Pons (tissue), 1 donor: ENCODE measurements around the gene NOS1AP.
"Not testable (repeated sequence)": the region's sequence is repeated elsewhere in the genome, so short reads cannot be mapped to it uniquely, and the experiment has no call there.

Experiments
- DNase-seq: peaks from one replicate; pipeline ENCODE4 v3.0.0-alpha.2; 2016; ENCODE audit warnings: low spot score

Gene NOS1AP

DNA sequence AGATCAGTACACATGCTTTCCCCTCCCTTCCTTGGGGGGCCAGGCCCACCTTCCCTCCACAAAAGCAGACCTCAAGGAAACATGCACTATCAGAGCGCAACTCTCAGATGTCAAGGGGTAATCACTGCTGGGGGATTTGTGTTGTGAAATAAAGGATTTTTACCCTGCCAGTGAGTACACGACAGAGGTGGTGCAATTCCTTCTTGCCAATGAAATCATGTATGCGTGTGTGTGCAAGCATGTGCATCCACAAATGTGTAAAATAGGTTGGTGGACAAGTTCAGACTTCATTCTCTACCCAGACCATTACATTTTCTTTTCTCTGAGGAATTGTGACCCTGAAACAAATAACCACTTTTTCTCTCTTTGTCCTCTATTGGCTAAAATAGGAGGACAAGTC, 9.8 kb upstream of the NOS1AP start:
- DNase-seq, result no peak

DNA sequence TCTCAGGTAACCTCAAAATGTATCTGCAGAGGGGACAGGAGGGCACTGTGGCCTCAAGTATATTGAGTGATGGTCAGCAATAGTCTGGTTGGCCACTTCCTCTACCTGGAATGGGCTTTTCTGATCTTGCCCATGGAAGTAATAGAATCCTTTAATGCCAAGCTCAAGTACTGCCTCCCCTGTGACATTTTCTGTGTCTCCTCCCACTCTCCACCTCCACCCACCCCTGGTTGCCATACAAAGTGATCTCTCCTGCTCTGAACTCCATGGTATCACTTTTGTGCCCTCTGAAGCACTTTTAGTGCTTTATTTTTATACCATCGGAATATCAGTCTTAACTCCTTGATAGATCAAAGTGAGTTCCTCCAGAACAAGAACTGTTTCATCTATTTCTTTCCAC, 9.2 kb upstream of the NOS1AP start:
- DNase-seq, result no peak

DNA sequence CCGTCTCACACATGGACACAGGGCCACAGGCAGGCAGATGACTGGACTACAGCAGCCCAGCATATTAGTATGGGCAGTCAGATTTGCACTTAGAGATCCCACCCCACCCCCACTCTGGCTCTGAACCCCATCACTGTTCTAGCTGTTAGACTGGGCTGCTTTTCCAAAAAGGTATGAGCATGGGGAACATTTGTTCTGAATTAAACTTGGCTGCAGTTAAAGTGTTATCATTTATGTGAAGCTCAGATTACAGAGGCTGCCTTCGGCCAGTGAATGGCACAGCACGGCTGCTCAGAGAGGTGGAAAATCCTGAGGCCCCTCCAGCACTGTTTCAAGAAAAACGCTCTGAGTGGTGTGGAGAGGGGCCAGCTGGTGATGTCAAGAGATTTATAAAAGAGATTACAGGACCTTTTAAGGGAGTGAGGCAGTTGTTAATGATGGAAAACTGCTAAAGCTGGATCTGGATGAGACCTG, 6.9 kb upstream of the NOS1AP start:
- no peak for DNase-seq

DNA sequence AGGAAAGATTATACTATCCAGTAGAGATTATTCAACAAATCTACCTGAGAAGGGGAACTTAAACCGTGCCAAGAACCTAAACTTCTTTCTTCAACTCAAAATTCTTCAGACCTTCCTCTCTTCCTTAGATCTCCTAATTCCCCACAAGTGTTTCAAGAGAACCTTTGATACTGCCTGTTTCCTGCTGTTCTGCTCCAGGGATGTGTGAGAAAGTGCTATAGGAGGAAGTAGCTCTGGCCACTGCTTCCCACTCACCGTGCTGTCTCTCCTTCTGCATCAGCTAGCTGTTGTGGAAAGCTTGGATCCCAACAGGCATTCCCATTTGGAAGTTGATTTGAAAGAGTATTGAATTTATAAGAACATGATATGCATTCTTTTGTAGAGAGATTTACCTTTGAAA, 4.5 kb upstream of the NOS1AP start:
- no peak for DNase-seq

DNA sequence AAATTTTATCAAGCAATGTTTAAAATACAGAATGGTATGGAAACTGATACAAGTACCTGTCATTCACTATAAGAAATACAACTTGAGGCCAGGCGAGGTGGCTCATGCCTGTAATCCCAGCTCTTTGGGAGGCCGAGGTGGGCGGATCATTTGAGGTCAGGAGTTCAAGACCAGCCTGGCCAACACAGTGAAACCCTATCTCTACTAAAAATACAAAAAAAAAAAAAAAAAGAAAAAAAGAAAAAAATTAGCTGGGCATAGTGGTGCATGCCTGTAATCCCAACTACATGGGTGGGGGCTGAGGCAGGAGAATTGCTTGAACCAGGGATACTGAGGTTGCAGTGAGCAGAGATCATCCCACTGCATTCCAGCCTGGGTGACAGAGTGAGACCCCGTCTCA, 2.7 kb upstream of the NOS1AP start:
- DNase-seq, result not testable (repeated sequence)

DNA sequence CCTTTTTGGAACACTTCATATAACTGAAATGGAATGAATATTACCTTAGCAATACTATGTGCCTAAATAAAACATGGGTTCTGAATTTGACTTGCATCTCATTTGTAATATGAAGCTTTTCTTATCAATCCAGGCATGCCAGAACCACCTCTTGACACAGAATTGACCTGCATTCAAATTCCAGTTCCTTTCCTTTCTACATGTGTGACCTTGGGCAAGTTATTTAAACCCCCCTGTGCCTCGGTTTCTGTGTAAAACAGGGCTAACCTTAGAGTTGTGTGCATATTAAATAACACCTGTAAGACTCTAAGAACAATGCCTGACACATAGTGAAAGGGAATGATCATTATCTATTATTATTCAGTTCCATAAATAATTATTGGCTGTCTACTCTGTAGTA, 2.0 kb upstream of the NOS1AP start:
- no peak for DNase-seq

DNA sequence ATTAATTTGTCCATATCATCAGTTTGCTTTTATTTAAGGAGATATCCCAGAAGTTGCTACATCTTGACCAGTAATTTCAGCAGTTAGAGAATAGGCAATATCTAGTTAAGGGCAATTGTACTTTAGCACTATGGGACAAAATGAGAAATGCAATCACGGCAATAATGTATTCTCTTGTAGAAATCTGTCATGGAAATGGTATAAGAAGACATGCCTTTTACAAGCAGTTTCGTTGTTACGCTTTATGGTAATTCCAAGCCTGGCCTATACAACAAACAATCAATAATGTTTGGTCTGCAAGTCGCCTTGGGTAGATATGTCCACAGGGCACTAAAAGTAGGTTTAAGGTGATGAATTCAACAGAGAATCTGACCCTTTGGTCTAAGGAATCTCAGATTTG, 1.2 kb upstream of the NOS1AP start:
- no peak for DNase-seq

DNA sequence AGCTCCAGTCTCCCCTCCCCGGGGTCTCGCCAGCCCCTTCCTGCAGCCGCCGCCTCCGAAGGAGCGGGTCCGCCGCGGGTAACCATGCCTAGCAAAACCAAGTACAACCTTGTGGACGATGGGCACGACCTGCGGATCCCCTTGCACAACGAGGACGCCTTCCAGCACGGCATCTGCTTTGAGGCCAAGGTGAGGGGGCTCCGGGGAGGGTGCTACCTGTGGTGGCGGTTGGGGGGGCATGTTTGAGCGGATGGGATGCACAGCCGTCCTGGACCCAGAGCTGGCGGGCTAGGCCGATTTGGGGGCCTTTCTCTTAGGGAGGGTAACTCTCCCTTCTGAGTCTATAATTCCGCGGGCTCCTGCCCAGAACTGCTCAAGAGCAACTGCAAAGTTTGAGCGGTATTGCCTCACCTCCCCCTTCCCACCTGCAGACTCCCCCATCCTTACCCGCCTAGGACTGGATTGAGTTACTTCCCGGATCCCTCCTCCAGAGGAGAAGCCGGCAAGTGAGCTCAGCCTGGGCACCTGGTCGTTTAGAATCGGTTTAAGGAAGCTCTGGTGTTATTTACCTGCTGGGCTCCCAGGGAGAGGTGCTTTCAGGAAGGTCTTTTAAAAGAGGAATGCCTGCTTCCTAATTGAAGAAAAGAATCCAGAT, 730 bp downstream of the NOS1AP start:
- peak; percentile 24 for DNase-seq

DNA sequence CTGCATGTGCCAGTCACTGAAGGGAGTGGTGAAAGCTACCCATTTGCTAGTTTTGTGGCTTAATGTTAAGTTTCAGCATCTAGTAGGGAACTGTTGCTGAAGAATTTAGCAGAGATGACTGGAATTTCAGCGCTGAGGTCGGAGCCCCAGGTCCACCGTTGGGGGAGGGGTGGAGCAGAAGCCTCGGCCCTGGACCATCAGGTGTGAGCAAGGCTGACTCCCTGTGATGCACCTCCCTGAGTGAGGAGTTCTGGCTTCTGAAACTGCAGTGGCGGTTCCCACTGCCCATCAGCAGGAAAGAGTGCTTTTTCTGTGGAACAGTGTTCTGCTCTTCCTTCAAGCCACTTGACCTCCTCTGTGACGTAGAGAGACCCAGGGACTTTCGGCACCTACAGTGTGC, 1.3 kb downstream of the NOS1AP start:
- no peak for DNase-seq

DNA sequence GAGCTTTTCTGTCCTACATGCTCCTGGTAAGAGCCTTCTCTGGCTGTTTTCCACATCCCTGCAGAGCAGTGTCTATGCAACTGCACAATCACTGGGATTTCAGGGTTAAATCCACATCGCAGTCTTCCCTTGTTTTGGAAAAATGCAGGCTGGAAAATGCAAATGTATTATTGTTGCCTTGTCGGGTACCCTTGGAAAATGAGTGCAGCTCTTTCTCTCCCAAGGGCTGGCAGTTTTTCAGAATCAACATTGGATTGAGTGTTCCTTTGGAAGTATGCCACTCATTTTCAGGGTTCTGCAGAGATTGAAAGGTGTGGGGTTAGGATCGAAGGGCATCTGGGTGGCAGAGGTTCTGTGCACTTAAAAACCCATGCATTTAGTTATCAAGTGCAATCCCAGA, 3.2 kb downstream of the NOS1AP start:
- DNase-seq, result peak; percentile 43

DNA sequence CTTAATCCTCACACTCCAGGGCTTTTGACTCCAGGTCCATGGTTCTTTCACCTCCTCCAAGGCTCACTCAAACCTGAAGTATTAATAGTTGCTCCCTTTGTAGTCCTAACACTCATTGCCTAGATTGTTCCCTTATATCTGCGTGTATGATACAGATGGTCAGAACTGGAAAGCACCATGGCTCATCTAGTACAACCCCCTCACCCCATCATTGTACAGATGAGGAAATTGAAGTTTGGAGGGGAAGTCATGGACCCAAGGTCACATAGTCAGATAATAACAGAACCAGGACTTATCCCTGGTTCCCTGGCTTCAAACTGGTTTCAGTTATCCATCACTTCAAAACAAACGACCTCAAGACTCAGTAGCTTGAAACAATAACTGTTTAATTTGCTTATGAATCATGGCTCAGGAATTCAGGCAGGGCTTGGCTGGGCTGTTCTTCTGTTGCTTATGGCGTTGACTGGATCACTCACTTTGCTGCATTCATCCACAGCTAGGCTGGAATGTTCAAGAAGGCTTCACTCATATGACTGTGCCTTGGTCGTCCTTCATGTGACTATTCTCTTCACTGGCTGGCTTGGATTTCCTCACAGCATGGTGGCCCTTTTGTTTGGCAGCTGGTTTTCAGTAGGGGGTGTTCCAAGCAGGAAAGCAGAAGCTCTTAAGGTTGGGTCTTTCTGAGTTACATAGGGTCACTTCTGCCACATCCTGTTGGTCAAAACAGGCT, 5.0 kb downstream of the NOS1AP start:
- no peak for DNase-seq

DNA sequence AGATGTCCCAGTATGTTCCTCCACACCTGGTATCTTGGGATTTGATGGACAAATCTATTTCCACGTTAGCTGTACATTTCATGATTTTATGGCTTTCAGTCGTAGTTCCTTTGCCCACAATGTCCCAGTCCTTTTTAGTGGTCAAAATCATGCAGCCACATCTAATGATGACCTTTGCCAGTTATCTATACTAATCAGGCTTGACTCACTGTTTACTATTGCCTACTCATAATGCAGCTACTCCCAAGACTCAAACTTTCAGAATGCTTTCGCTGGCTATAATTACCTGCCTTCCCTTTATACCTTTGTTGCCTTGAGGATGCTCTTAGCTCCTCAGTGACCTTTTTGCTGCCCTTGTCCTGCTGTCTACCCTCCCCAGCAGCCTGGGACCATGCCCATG, 6.4 kb downstream of the NOS1AP start:
- no peak for DNase-seq

DNA sequence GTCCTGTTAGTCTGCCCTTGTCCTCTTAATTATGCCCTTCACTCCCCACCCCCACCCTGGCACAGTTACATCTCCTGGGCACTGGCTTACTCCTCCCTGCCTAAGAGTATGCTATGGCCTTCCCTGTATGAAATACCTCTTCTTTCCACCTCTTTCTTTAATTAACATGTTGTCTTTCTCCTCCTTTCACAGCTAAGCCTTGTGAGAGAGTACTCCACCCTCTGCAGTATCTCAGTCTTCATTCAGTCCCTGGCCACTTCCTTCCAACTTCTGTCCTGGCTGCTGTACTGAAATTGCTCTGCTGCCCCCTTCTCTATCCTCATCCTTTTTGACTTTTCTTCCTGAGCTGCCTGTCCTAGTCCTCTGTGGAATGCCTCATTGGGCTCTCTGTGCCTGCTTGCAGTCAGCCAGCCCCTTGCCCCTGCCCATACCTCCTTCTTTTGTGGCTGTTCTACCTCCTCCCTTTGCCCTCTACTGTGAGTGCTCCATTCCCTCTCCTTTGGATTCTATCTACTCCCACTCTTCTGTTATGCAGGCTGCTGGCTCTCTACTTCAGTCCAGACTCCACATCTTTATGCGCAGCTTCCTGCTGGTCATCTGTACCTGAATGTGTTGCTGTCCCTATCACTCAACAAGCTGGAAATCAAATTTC, 8.3 kb downstream of the NOS1AP start:
- DNase-seq, result no peak

DNA sequence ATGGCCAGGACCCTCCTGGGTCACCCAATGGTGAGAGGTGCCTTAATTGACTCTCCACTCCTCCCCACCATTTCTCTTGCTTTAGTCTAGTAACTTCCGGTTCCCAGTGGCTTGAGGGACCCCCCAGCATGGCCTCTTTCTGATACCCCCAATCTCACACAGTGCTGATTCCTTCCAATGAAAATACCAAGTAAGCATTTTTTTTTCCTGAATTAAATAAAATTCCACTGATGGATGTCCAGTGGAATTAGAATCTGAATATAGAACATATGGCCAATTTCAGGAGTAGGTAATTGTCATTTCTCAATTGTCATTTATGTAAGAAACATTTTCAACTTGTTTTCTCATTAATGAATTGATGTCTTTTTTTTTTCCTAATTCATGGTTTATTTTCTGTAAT, 9.5 kb downstream of the NOS1AP start:
- DNase-seq, result no peak

DNA sequence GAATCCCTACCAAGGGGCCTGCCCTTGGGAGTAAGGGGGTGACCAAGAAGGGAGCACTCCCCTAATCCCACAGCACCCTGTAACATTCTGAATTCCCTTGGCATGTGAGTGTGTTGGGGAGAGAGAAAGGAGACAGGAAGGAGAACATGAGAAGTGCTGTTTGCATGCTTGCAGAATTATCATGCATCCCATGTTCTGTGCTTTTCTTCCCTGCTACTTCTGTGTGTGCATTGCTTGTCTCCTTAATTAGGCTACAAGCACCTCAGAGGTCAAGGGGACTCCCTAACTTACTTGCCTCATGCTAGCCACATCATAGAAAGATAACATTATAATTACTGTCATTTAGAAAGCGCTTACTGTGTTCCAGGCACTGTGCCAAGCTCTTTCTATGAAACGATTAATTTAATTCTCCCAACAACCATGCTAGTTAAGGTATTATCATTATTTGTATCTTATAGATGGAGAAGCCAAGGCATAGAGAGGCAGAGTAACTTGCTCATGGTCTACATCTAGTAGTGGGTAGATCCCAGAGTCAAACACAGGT, 11.1 kb downstream of the NOS1AP start:
- DNase-seq, result no peak

DNA sequence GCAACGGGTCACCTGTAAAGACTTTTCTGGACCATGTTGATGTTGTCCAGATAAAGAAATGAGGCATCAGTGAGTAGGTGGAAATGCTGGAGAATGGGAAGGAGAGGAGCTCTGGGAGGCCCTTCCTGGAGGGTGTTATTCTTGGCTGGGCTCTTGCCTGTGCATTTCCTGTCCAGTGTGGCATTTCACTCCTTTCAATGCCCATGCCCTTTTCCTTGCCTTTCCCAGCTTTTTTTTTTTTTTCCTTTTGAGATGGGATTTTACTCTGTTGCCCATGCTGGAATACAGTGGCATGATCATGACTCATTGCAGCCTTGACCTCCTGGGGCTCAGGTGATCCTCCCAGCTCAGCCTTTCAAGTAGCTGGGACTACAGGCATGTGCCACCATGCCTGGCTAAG, 11.8 kb downstream of the NOS1AP start:
- DNase-seq, result no peak

DNA sequence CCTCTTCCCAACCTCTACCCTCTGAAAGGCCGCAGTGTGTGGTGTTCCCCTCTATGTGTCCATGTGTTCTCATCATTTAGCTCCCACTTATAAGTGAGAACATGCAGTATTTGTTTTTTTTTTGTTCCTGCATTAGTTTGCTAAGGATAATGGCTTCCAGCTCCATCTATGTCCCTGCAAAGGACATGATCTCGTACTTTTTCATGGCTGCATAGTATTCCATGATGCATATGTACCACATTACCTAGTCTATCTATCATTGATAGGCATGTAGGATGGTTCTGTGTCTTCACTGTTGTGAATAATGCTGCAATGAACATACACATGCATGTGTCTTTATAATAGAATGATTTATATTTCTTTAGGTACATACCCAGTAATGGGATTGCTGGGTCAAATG, 12.6 kb downstream of the NOS1AP start:
- DNase-seq, result not testable (repeated sequence)

DNA sequence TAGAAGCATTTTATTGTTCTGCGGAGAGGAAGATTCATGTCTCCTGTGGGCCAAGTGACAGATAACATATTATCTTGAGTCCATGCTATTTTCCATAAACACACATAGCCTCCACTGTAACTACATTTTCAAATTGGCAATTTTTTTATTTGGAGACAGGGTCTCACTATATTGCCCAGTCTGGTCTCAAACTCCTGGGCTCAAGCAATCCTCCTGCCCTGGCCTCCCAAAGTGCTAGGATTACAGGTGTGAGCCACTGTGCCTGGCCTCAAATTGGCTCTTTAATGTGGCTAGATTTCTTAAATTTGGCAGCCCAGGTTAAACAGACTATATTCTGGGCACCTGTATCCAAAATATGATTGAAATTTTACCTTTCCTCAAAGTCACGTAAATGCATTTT, 13.8 kb downstream of the NOS1AP start:
- DNase-seq, result no peak

DNA sequence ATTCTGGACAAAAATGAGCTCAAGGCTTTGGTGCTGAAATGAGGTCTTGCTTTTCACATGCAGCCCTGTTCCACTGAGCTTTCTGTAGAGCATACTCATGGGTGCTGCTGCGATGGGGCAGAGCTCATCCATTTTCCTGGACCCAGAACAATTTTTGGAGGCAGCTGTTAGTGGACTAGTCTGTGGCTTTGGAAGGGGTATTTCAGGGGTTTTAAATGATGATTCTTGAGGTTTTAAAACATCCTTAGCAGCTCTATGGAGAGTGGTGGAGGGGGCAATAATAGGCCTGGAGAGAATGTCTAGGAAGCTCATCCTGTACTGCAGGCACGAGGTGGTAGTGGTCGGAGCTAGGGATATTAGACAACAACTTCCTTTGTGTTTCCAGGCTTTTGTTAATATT, 16.5 kb downstream of the NOS1AP start:
- no peak for DNase-seq

DNA sequence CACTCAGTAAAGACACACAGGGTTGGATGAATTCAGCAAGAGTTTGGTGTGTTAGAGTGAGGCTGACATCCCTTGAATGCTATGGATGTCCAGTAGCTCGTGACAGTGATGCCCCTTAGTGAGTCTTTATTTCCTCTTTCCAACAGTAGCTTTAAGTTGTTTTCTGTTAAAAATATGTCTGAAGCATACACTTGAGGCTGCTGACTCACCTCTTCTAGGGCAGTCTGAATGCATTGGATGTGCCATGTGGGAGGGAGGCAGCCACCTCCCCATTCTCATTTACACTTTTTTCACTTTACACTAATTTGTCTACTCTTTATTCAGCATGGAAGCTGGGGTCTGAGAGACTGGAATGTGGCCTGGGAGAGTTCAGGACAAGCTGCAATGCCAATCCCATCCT, 17.6 kb downstream of the NOS1AP start:
- DNase-seq, result no peak

DNA sequence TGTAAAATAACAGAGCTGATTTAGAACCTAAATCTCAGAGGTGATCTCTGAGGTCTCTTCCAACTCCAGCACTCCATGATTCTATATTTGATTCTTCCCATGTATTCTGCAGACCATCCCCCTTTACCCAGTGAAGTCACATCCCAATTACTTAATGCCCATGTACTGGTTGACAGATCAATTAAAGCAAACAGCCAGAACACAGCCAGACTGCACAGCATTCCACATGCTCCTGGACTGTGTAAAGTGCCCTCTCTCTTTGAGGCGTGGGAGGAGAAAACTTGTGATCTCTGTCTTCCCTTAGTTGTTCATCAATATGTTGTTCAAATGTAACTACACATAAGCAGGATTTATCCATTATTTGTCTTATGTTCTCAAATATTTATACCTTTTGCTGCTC, 18.1 kb downstream of the NOS1AP start:
- no peak for DNase-seq

DNA sequence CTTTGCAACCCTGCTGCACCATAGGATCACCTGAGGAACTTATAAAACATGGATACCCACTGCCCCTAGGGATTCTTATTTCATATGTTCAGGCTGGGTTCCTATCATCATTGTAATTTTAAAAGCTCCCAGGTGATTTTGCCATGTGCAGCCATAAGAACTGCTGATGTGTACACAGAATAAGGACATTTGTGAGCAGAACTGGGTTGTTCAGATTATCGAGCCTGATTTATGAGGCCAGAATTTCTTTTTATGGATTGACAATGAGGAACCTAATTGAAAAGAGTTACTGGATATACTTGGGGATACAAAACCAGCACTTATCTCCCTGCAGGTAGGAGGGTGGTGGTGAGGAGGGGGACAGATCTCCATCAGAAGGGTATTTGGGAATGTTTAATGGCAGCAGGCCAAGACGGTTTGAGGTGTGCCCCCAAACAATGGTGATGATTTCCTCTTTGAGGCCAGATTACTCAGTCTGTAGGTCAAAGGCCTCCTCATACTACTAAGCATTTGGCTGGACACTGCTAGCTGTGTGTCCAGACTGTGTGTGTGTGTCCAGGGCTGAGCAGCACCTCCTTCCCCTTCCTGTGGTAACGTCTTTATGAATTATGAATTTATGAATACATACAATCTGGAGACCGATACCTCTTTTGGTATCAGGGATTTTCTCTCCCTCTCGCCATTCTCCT, 18.9 kb downstream of the NOS1AP start:
- DNase-seq, result no peak

DNA sequence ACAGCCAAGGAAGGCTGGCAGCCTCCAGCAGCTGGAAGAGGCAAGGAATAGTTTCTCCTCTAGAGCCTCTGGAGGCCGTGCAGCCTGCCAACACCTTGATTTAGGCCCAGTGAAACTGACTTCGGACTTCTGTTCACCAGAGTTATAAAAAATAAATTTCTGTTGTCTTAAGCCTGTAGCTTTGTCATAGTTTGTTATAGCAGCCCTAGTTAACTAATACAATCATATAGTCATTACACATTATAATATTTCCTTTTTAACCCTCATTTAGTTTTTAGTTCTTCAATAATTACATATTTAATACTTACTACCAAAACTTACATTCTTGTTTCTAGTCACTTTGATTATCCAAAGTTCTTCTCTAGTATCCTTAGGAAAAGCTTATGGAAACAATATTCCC, 20.3 kb downstream of the NOS1AP start:
- DNase-seq, result no peak
